GM21717 (cell line): Measurements from ENCODE around the gene GJB2.

Experiments used
- ATAC-seq: cut with Tn5 transposase; IDR thresholded peaks from one replicate; pipeline ENCODE4 v1.9.1; 2021; ENCODE audit warnings: mild to moderate bottlenecking, moderate library complexity; ENCODE audit not compliant: unreplicated experiment

GJB2 gene

GRCh38 chr13:20193162-20193906, 596 bp upstream of the GJB2 start:
- no peak for ATAC-seq

- no peak for ATAC-seq
Measured at GRCh38 chr13:20192158-20192835, 441 bp downstream of the GJB2 start.

- no peak for ATAC-seq
Measured at GRCh38 chr13:20191311-20192157, 1.2 kb downstream of the GJB2 start.

- ATAC-seq, result no peak
Measured at GRCh38 chr13:20190481-20191310, 2.0 kb downstream of the GJB2 start.

- no peak for ATAC-seq
Measured at GRCh38 chr13:20190076-20190475, 2.7 kb downstream of the GJB2 start.

GRCh38 chr13:20188667-20189553, 3.8 kb downstream of the GJB2 start:
- no peak for ATAC-seq

GRCh38 chr13:20186771-20187170, 6.0 kb downstream of the GJB2 start:
- ATAC-seq, result no peak

- ATAC-seq, result no peak
Measured at GRCh38 chr13:20185366-20186056, 7.2 kb downstream of the GJB2 start.

GRCh38 chr13:20182231-20182846, 10.4 kb downstream of the GJB2 start:
- ATAC-seq, result peak; percentile 59

- no peak for ATAC-seq
Measured at GRCh38 chr13:20181188-20181587, 11.6 kb downstream of the GJB2 start.

- ATAC-seq, result no peak
Measured at GRCh38 chr13:20178156-20178555, 14.6 kb downstream of the GJB2 start.

- ATAC-seq, result no peak
Measured at GRCh38 chr13:20177049-20177831, 15.5 kb downstream of the GJB2 start.

GRCh38 chr13:20175907-20176652, 16.7 kb downstream of the GJB2 start:
- ATAC-seq, result no peak

GRCh38 chr13:20175406-20175794, 17.3 kb downstream of the GJB2 start:
- ATAC-seq, result no peak

- peak; percentile 69 for ATAC-seq
Measured at GRCh38 chr13:20174656-20175405, 17.9 kb downstream of the GJB2 start.

GRCh38 chr13:20173116-20173746, 19.5 kb downstream of the GJB2 start:
- no peak for ATAC-seq
